Left cardiac atrium (tissue), 4 donors: ENCODE measurements around the gene SLX4. TPM values are rescaled to one million over a fixed set of nuclear protein-coding genes. Genes with fewer than 3 reads are reported as not detected.
"Not testable (repeated sequence)": the region's sequence is repeated elsewhere in the genome, so short reads cannot be mapped to it uniquely, and the experiment has no call there.

Source experiments
- ATAC-seq, 2 donors: fragments of 200-7000 bp; cut with Tn5 transposase; one replicate each; pipeline ENCODE4 v1.9.1; 2020; ENCODE audit warnings: mild to moderate bottlenecking in 2 of 2, moderate library complexity in 2 of 2
- DNase-seq: peaks from one replicate; pipeline ENCODE4 v3.0.0-alpha.2; 2020
- intact Hi-C, 2 donors: fragments of 100-400 bp; cut with DNase I; formaldehyde crosslinking; loops; one replicate each; pipeline versions ENCODE4 v1.14.1 to v1.15.1; 2022 to 2023
- total RNA-seq, 2 donors: library from RNA; stranded (reverse); fragmentation: NEBNext Ultra II Directional; extraction: Animal tissue kit (Norgen Biotek cat#: 25700); gene quantifications; one replicate each; pipeline ENCODE4 v1.2.1, GENCODE V29; 2021
- donor health status: DM: no; HTN: yes; CAD: no.
- donor health status: DM: no; HTN: yes; CAD: no; lungs with severe emphysema.
- donor health status: DM: yes; HTN: yes; CAD: no.
- donor health status: Dilated cardiomyopathy.

The SLX4 gene
- total RNA-seq, 2 donors from 2014 or later, result 2.5 to 2.8 TPM

DNA sequence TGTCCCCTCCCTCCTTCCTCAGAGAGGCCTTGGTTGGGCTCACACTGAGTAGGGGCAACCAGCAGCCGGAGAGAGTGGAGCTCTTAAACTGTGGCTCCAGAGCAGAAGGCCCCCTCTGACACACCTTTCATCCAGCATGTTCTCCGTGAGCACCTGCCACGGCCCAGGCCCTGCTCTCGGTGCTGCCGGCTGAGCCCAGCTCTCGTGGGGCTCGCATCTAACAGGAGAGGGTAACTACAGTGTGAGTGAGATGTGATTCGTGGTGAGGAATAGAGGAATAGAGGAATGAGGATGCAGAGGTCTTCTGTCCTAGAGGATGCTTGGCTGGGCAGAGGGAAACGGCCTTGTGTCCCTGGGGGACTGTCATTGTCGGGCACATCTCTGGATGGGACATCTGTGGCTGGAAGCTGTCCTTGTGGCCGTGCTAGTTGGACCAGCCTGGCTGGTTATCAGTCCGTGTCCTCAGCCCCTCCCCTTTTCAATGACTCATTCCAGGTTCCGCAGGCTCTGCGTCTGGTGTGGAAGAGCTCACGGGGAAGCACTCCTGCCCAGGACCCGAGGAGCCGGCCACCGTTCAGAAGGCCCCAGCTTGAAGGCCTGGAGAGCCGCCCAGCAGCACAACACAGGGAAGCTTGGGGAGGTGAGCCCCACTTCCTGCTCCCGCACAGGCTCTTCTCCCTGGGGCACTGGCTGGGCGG lies 31.1 kb upstream of the SLX4 start:
- ATAC-seq (peak in 1 of 2 donors; percentile 67), DNase-seq (no peak)
- intact Hi-C loops, result no loop called here

DNA sequence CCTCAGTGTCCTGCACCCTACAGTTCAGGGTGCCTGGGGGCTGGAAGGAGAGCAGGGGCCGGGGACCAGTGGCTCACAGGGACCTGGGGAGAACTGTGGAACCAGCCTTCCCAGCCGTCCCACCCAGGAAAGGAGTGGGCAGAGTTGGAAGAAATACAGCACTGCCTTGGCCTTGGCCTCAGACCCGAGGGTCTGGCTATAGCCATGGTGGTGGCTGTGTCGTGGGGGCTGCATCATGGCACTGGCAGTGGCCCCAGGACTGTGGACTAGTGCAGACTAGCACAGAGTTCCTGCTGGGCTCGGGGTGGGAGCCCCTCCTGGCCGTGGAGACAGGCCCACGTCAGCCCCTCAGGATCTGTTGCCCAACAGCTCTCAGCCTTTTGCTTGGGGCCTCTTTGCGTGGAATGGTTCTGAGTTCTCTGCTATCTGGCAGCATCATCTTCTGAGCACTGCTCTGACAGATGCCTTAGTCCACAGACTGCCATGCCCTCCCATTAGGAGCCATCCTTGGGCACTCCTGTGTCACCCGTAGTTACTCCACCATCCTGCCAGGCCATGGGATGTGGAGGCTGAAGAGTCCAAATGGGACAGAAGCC lies 30.5 kb upstream of the SLX4 start:
- DNase-seq (no peak), ATAC-seq (no peak)
- intact Hi-C loops, result no loop called here

DNA sequence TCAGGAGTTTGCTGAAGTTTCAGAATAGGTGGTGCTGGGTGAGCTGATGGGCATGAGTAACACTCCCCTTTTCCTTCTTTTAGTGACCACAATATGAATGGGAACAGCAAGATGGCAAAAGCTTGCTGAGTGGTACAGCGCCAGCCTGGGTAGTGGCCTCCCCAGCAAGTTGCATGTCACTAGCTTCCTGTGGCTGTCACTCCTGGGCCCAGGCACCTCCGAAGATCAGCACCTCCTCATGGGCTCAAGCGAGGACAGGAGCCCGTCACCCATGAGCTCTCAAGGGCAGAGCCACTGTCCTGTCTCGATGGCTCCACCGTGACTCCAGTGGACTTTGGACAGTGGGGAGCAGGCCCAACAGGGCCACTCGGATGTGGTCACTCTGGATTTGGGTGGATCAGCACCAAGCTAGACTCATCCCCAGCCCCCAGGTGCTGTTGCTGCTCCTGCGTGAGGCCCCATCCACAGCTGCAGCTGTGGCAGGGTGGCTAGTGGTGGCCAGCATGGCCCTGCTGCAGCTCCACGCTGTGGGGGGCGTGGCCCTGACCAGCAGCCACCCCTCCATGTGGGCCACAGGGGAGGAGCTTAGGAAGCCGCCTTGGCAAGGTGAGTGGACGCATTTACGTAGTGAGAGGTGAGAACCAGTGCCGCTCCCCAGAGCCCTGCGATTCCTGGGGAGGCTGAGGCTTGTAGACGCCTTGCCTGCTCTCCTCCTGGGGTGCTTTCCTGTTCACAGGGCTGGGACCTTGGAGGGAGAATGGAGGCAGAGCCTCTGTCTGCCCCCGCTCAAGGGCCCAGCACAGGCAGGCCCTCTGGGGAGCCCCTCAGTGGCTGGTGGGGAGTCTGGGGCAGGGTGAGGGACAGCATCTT lies 29.5 kb upstream of the SLX4 start:
- no peak for ATAC-seq
- intact Hi-C loops, result no loop called here
- no peak for DNase-seq

DNA sequence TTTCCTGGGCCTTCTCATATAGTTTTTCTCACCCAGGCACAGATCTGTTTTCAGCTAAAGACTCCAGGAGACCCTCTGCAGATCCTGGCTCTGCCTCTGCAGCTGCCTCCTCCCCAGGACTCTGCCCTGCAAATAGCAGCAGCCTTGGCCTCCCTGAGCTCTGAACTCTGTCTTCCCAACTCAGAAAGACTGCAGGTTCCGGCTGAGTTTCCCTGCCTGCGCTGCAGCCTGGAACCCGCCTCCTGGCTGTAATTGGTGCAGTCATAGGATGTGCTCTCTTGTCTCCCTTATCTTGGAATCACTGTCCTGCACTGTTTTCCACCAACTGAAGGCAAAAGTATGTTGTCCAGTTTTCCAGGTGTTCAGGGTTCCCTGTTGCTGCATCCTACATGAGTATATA lies 28.8 kb upstream of the SLX4 start:
- DNase-seq (no peak), ATAC-seq (no peak)
- intact Hi-C loops, result no loop called here

DNA sequence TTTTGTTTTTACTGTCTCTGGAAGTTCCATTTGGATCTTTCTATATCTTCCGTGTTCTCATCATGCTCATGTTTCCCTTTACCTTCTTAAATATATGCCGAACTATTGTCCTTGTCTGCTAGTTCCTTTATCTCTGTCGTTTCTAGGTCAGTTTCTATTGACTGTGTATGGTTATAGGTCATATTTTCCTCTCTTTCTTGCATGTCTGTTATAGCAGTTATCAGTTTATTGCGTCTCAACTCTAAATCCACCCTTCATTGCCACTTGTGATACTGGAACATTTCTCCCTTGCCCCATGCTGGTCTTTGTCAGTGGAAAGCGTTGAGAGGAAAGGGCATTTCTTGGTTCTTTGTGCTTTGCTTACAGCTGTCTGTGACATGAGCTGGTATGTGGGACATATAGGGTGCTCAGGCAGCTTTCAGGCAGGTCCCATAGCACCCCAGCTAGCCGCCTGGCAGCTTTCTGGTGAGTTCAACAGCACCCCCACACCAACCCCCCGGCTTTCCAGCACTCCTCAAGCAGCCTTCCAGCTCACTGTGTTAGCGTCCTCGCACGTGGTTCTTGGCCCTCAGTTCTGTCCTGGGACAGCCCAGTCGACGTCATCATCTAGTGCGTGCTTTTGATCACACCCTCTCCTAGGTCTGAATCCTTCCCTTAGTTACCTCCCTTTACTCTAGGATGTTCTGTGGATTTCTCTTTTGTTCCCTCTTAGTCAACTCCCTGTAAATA lies 27.7 kb upstream of the SLX4 start:
- ATAC-seq (no peak), DNase-seq (no peak)
- intact Hi-C loops, result no loop called here

DNA sequence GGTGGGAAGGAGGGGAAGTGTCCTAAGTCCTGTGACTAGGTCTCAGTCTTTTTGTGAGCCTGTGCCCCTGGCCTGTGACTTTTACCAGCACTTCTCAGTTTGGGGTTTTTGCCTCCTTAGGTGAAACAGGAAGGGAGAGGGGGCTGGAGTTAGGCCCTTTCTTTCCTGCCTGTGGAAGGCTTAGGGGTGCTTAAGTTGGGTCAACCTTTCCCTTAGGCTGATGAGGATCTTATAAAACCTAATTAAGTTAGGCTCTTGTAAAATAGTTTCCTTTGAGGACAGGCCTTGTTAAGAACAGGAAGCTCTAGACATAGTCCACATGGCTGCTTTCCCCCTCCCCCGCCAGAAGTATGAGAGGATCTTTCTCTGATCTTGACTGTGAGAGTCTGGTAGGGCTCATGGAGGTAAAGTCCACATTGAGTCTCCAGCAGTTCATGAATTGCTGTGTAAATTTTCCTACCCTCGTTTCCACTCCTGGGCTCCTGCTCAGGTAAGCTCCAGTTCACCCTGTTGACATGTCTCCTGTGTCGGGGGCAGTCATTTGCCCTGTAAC lies 26.0 kb upstream of the SLX4 start:
- intact Hi-C loops, result no loop called here
- DNase-seq, result no peak
- ATAC-seq, result no peak

DNA sequence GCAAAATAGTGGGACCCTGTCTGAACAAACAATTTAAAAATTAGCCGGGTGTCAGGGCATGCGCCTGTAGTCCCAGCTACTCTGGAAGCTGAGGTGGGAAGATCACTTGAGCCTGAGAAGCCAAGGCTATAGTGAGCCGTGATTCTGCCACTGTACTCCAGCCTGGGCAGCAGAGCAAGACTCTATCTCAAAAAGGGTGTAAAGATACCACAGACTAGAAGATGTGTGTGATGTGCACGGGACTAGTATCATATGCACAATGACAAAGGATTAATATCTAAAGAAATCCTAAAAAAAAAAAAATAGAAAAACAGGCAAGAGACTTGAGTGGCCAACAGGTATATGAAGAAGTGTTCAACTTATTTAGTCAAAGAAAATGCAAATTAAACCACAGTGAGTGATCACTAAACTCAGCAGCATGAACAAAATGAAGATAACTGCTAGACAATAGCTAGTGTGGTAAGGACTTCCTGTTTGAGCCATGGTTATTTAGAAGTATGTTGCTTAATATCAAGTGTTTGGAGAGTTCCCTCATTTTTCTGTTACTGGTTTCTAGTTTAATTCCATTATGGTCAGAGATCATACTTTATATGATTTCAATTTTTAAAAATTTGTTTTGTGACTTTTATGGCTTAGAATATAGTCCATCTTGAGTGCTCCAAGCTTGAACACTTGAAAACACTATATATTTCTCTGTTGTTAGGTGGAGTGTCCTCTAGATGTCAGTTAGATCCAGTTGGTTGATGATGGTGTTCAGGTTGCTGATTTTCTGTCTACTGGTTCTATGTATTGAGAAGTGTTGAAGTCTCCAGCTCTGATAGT lies 14.7 kb upstream of the SLX4 start:
- ATAC-seq (no peak), DNase-seq (no peak)
- intact Hi-C loops, result no loop called here

DNA sequence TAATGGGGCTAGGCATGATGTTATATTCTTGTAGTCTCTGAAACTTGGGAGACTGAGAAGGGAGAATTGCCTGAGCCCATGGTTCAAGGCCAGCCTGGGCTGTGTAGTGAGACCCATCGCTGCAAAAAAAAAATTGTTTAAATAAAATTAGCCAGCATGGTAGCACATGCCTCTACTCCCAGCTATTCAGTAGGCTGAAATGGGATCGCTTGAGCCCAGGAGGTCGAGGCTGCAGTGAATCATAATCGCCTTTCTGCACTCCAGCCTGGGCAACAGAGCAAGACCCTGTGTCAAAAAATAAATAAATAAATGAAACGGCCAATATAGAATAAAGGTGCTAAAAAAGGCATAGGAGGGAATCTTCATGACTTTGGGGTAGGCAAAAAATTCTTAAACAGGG lies 13.9 kb upstream of the SLX4 start:
- DNase-seq (no peak), ATAC-seq (no peak)
- intact Hi-C loops, result no loop called here

DNA sequence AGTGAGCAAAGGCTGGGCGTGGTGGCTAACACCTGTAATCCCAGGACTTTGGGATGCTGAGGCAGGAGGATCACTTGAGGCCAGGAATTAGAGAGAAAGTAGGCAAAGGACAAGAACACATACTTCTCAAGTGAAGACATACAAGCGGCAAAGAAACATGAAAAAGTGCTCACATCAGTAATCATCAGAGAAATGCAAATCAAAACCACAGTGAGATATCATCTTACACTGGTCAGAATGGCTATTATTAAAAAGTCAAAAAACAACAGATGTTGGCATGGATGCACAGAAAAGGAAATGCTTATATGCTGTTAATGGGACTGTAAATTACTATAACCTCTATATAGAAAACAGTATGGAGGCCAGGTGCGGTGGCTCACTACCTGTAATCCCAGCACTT lies 12.2 kb upstream of the SLX4 start:
- intact Hi-C loops, result no loop called here
- ATAC-seq (no peak), DNase-seq (no peak)

DNA sequence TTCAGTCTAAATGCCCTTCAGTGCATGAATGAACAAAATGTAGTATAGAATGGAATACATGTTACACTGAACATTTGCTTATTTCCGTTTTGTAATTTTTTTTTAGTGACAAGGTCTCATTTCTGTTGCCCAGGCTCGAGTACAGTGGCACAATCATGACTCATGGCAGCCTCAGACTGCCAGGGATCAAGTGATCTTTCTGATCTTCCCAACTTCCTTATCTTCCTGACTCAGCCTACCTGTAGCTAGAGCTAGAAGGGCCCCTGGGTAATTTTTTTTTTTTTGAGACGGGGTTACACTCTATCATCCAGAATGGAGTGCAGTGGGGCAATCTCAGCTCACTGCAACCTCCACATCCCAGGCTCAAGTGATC lies 7.3 kb upstream of the SLX4 start:
- no peak for ATAC-seq
- no peak for DNase-seq
- intact Hi-C loops, result no loop called here

DNA sequence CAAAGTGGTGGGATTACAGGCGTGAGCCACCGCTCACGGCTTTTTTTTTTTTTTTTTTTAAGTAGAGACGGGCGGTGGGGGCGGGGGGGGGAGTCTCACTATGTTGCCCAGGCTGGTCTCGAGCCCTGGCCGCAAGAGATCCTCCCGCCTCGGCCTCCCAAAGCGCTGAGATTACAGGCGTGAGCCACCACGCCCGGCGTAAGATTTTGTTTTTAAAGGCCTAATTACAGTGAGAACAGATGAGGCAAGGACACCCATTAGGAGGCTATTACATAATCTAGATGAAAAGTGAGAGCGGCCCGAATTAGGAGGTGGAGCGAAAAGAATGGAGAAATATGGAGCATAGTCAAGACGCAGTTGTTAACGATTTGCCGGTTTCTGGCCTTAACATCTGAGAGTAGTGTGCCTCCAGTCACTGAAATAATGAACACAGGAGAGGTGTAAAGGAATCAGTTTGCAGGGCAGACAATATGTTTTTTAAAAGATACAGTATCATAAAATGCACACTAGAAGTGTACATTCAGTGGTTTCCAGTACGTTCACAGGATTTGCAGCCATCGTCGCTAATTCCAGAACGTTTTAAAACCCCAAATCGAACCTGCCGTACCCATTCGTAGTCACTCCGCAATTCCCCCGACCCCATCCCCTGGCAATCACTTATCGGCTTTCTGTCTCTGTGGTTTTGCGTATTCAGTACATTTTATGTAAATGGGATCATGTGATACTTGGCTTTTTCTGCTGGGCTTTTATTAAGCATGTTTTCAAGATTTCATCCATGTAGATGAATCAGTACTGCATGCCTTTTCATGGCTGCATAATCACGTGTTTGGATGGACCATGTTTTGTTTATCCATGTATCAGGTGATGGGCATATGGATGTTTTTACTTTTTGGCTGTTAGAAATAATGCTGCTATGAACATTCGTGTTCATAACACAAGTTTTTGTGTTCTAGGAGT lies 1.4 kb upstream of the SLX4 start:
- intact Hi-C loops, result no loop called here
- DNase-seq, result no peak
- ATAC-seq, result no peak

DNA sequence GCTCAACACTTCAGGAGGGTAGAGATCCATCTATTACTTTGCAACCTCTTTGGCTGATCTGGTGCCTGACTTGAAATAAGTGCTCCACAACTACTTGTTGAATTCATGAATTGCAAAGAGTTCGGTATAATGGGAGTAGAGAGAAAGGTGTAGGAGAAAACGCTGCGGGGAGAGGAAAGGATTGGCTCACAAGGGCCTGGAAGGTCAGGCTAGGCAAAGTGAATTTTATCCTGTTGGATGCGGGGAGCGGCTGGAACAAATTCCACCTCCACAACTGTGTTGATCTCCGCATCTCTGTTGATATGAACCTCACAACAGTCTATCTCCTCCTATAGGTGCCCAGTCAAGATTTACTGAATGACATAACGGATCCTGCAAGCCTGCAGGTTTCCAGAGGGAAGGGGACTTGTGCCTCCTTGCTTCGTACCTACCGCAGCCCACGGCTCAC lies 684 bp downstream of the SLX4 start:
- ATAC-seq (no peak), DNase-seq (no peak)
- intact Hi-C loops, result no loop called here

DNA sequence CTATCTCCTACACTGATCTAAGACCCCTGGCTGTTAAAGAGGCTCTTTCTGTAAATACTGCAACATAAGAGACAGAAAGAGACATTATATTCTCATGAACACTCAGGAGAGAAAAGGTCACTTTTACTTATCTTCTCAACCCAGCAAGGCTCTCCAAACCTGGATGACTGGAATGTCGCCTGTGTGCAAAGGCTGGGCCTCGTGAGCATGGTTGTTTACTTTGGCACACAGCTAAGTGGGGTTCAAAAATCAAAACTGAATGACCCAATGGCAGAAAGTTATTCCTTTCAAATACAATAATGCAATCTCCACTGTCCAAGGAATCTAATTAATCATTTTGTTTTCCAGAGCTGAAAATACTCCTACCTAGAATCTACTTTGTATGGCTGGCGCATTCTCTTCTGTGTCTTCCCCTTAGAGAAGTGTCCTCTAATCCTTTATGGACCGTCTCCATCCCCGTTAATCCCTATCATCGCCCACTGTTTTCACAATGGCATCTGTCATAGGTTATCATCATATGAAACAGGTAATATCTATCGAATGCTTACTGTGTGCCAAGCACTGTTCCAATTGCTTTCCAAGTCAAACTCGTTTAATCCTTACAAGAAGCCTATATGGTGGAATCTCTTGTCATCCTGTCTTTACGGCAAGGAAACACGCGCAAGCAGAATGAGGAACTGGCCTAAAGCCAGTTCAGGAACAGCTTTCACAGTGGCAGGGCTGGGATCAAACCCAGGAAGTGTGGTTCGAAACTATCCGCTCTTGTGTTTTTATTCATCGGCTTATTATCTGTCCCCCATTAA lies 1.3 kb downstream of the SLX4 start:
- ATAC-seq (no peak), DNase-seq (no peak)
- intact Hi-C loops, result loop anchor here in 1 of 2 donors (10.0 kb wide), 1 partner anchor 75 kb away; no protein-coding TSS in a partner anchor

DNA sequence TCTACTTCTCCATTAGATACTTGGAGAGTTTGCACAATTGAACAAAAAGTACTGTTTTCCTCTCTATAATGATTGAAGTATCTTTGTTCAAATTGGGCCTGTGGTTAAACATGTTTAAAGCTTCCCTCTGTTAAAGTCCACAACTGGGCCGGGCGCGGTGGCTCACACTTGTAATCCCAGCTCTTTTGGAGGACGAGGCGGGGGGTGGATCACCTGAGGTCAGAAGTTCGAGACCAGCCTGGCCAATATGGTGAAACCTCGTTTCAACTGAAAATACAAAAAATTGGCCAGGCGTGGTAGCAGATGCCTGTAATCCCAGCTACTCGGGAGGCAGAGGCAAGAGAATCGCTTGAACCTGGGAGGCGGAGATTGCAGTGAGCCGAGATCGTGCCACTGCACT lies 2.4 kb downstream of the SLX4 start:
- not testable (repeated sequence) for ATAC-seq, DNase-seq
- intact Hi-C loops, result loop anchor here in 1 of 2 donors (10.0 kb wide), 1 partner anchor 74 kb away; no protein-coding TSS in a partner anchor

DNA sequence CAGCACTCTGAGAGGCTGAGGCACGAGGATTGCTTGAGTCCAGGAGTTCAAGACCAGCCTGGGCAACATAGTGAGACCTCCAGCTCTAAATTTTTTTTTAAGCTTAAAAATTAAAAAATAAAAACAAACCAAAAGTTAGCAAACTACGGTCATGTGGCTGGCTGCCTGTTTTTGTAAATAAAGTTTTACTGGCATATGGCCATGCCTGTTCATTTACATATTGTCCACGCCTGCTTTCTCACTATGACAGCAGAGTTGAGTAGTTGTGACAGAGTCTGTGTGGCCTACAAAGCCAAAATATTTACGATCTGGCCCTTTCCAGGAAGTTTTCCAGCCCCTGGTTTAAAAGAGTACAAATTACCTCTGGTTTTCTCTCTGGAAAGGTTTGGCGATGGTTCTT lies 3.3 kb downstream of the SLX4 start:
- ATAC-seq, result no peak
- intact Hi-C loops, result loop anchor here in 1 of 2 donors (10.0 kb wide), 1 partner anchor 73 kb away; no protein-coding TSS in a partner anchor
- DNase-seq, result no peak

DNA sequence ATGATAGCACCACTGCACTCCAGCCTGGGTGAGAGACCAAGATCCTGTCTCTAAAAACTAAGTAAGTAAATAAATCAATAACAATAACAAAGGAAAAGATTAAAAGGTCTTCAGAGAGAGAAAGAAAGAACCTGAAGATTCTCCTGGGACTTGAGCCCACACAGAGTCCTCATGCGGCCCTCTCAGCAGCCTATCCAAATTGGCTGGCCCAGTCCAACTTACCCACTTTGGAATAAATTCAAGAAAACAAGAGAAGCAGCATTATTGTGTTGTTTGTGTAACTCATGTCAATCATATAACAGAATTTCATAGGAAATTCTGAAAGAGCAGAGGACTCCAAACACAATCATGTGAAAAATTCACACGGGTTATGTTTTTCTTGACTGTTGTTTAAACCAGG lies 3.8 kb downstream of the SLX4 start:
- ATAC-seq (no peak), DNase-seq (no peak)
- intact Hi-C loops, result loop anchor here in 1 of 2 donors (10.0 kb wide), 1 partner anchor 73 kb away; no protein-coding TSS in a partner anchor
